ENCODE results near the gene HYDIN.

DNA sequence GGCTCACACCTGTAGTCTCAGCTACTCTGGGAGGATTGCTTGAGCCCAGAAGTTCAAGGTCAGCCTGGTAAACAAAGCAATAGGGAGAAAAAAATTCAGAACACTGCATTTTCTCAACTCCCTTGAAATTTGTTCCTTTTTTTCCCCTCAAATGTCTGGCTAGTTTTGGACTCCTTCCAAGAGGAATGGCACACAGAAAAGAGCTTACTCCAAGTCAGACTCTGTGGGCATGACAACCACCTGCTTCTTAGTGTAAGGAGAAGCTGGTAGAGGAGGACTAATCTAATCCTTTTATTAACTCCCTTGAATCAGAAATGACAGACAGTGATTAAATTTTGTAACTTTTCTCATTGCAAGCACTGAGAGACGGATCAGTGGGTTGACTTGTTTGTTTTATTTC, 27.9 kb upstream of the HYDIN start:
- no peak for TF ChIP-seq CTCF (conservative IDR thresholded peaks at IDR 0.05)
- TF ChIP-seq ZFX (IDR thresholded peaks at IDR 0.05), result no peak
